Measurements from ENCODE around the gene RANBP10.

- TF ChIP-seq POLR2A (IDR thresholded peaks at IDR 0.05; ENCODE audit: low read depth, low read length): no peak
- no peak for TF ChIP-seq CTCF (IDR thresholded peaks at IDR 0.05; ENCODE audit: extremely low read depth in 1 of 2, insufficient read depth in 1 of 2, low read depth in 1 of 2, low read length in 2 of 2)
- TF ChIP-seq FOS (IDR thresholded peaks at IDR 0.05; ENCODE audit: borderline replicate concordance, insufficient read depth, low read length): no peak
- TF ChIP-seq EZH2 (IDR thresholded peaks at IDR 0.05; ENCODE audit: borderline replicate concordance, low read depth, low read length, severe bottlenecking): no peak
- no peak for TF ChIP-seq JUN (IDR thresholded peaks at IDR 0.05; ENCODE audit: borderline replicate concordance, insufficient read depth, insufficient read length, low read depth)
- no peak for TF ChIP-seq MAX (IDR thresholded peaks at IDR 0.05; ENCODE audit: insufficient read depth, insufficient read length)
- TF ChIP-seq MYC (IDR thresholded peaks at IDR 0.05; ENCODE audit: low read depth, low read length): no peak
- TF ChIP-seq POLR2AphosphoS5 (IDR thresholded peaks at IDR 0.05; ENCODE audit: insufficient read depth, low read depth, low read length): no peak
- TF ChIP-seq GATA2 (IDR thresholded peaks at IDR 0.05; ENCODE audit: insufficient read depth, insufficient read length, low read depth, low read length): no peak
Measured at GRCh38 chr16:67841198-67841815, 34.9 kb upstream of the RANBP10 start.

Measured in endothelial cell of umbilical vein (primary cell).